Astrocyte (in vitro differentiated cells and primary cell): ENCODE measurements around the gene MYO5A. TPM values are rescaled to one million over a fixed set of nuclear protein-coding genes. Genes with fewer than 3 reads are reported as not detected.

Experiments
- DNase-seq: peaks from one replicate; pipeline ENCODE4 v3.0.0-alpha.2; 2010; ENCODE audit warnings: low read depth
- FAIRE-seq: peaks from 2 replicates; lab custom pipeline; 2011; peaks lifted over from hg19 to GRCh38; lab: Jason Lieb, UNC
- H2AFZ ChIP-seq: 2 replicates; pipeline ENCODE4 v1.6.0; 2012; ENCODE audit warnings: low read depth, low read length, inconsistent platforms
- H3K27ac ChIP-seq: 2 replicates; pipeline ENCODE4 v1.5.1; 2011; ENCODE audit warnings: low read depth, low read length, inconsistent platforms
- H3K27me3 ChIP-seq: 2 replicates; pipeline ENCODE4 v1.6.0; 2011; ENCODE audit warnings: low read length, inconsistent platforms; ENCODE audit not compliant: insufficient read depth
- H3K36me3 ChIP-seq: 2 replicates; pipeline ENCODE4 v1.5.1; 2011; ENCODE audit warnings: low read length, inconsistent platforms; ENCODE audit not compliant: insufficient read depth
- H3K4me1 ChIP-seq: 2 replicates; pipeline ENCODE4 v1.5.1; 2011; ENCODE audit warnings: low read length, inconsistent platforms; ENCODE audit not compliant: insufficient read depth
- H3K4me2 ChIP-seq: 2 replicates; pipeline ENCODE4 v1.6.0; 2012; ENCODE audit warnings: low read length, inconsistent platforms
- H3K4me3 ChIP-seq: 2 replicates; pipeline ENCODE4 v1.5.1; 2011; ENCODE audit warnings: low read depth, mild to moderate bottlenecking, low read length, inconsistent platforms; ENCODE audit not compliant: insufficient read depth
- H3K79me2 ChIP-seq: 2 replicates; pipeline ENCODE4 v1.6.0; 2012; ENCODE audit warnings: mild to moderate bottlenecking, low read length, inconsistent platforms; ENCODE audit not compliant: insufficient read depth
- H3K9ac ChIP-seq: 2 replicates; pipeline ENCODE4 v1.6.0; 2012; ENCODE audit warnings: mild to moderate bottlenecking, low read length, inconsistent platforms
- H3K9me3 ChIP-seq: 2 replicates; pipeline ENCODE4 v1.5.1; 2012; ENCODE audit warnings: low read depth, mild to moderate bottlenecking, low read length, inconsistent platforms; ENCODE audit not compliant: insufficient read depth
- H4K20me1 ChIP-seq: 2 replicates; pipeline ENCODE4 v1.6.0; 2012; ENCODE audit warnings: low read length, inconsistent platforms; ENCODE audit not compliant: insufficient read depth
- H3K27ac Mint-ChIP-seq: one replicate; pipeline ENCODE4 v1.8.0; 2021; ENCODE audit warnings: mild to moderate bottlenecking, mixed read lengths; ENCODE audit not compliant: unreplicated experiment
- H3K27me3 Mint-ChIP-seq: one replicate; pipeline ENCODE4 v1.8.0; 2021; ENCODE audit warnings: low read depth, mixed read lengths; ENCODE audit not compliant: unreplicated experiment
- H3K36me3 Mint-ChIP-seq: one replicate; pipeline ENCODE4 v1.8.0; 2021; ENCODE audit warnings: low read depth, mixed read lengths; ENCODE audit not compliant: unreplicated experiment
- H3K4me1 Mint-ChIP-seq: one replicate; pipeline ENCODE4 v1.8.0; 2021; ENCODE audit warnings: low read depth, mixed read lengths; ENCODE audit not compliant: unreplicated experiment
- H3K4me3 Mint-ChIP-seq: one replicate; pipeline ENCODE4 v1.8.0; 2021; ENCODE audit warnings: mild to moderate bottlenecking, moderate library complexity, mixed read lengths; ENCODE audit not compliant: unreplicated experiment
- H3K9me3 Mint-ChIP-seq: one replicate; pipeline ENCODE4 v1.8.0; 2021; ENCODE audit warnings: mild to moderate bottlenecking, mixed read lengths; ENCODE audit not compliant: unreplicated experiment
- CTCF ChIP-seq: IDR thresholded peaks from 2 replicates; pipeline ENCODE4 v1.5.1; 2011; ENCODE audit warnings: low read depth, mild to moderate bottlenecking, inconsistent platforms, low read length, moderate library complexity; ENCODE audit not compliant: insufficient read depth
- EZH2 ChIP-seq: IDR thresholded peaks from 2 replicates; pipeline ENCODE4 v1.6.1; 2012; ENCODE audit warnings: mild to moderate bottlenecking, low read length, inconsistent platforms; ENCODE audit not compliant: insufficient read depth
- total RNA-seq: library from RNA; stranded (reverse); gene quantifications from 2 replicates; pipeline ENCODE4 v1.2.1, GENCODE V29; 2021

MYO5A gene
- total RNA-seq, 1 donor from 2014 or later: 47.6 TPM

- no peak overlapping the region for H3K27ac ChIP-seq
- no peak overlapping the region for H3K9ac ChIP-seq
- H3K79me2 ChIP-seq: no peaks in the 10 kb centered on the region
- Mint-ChIP-seq H3K4me3 (no peak overlapping the region), H3K36me3 (peaks cover 15% of the 10 kb centered on the region), H3K9me3 (no peaks in the 10 kb centered on the region), H3K27ac (no peak overlapping the region), H3K4me1 (peaks cover 5% of the 10 kb centered on the region), H3K27me3 (no peaks in the 10 kb centered on the region)
- H3K36me3 ChIP-seq: peaks cover 3% of the 10 kb centered on the region
- H2AFZ ChIP-seq: no peak overlapping the region
- H4K20me1 ChIP-seq: no peaks in the 10 kb centered on the region
- H3K4me3 ChIP-seq: no peak overlapping the region
- TF ChIP-seq CTCF: no peak
- no peak for TF ChIP-seq EZH2
- no peak for FAIRE-seq
- H3K9me3 ChIP-seq: no peaks in the 10 kb centered on the region
- no peaks in the 10 kb centered on the region for H3K27me3 ChIP-seq
- H3K4me1 ChIP-seq: no peaks in the 10 kb centered on the region
- H3K4me2 ChIP-seq: no peak overlapping the region
- no peak for DNase-seq
Measured at GRCh38 chr15:52359722-52360121, 169.0 kb downstream of the MYO5A start.

- Histone ChIP-seq H3K79me2 (no peaks in the 10 kb centered on the region), H3K9ac (no peak overlapping the region), H4K20me1 (no peaks in the 10 kb centered on the region), H3K4me1 (no peaks in the 10 kb centered on the region), H3K36me3 (no peaks in the 10 kb centered on the region), H3K9me3 (no peaks in the 10 kb centered on the region), H3K4me2 (no peak overlapping the region), H3K27me3 (no peaks in the 10 kb centered on the region), H3K27ac (no peak overlapping the region), H3K4me3 (no peak overlapping the region), H2AFZ (no peak overlapping the region)
- Mint-ChIP-seq H3K9me3 (no peaks in the 10 kb centered on the region), H3K4me1 (peaks cover 5% of the 10 kb centered on the region), H3K27me3 (no peaks in the 10 kb centered on the region), H3K4me3 (no peak overlapping the region), H3K27ac (no peak overlapping the region), H3K36me3 (peaks cover 14% of the 10 kb centered on the region)
- FAIRE-seq (no peak), DNase-seq (no peak)
- no peak for TF ChIP-seq EZH2
- no peak for TF ChIP-seq CTCF
Measured at GRCh38 chr15:52357949-52358348, 170.7 kb downstream of the MYO5A start.

GRCh38 chr15:52352086-52352485, 176.6 kb downstream of the MYO5A start:
- Histone ChIP-seq H3K36me3 (peaks cover 5% of the 10 kb centered on the region), H3K27ac (no peak overlapping the region), H3K9ac (no peak overlapping the region), H2AFZ (no peak overlapping the region), H3K79me2 (no peaks in the 10 kb centered on the region), H4K20me1 (no peaks in the 10 kb centered on the region), H3K9me3 (no peaks in the 10 kb centered on the region), H3K27me3 (no peaks in the 10 kb centered on the region), H3K4me3 (no peak overlapping the region), H3K4me1 (no peaks in the 10 kb centered on the region), H3K4me2 (no peak overlapping the region)
- no peak overlapping the region for H3K27ac Mint-ChIP-seq
- DNase-seq (no peak), FAIRE-seq (no peak)
- H3K4me1 Mint-ChIP-seq: peaks cover 14% of the 10 kb centered on the region
- no peak overlapping the region for H3K4me3 Mint-ChIP-seq
- no peaks in the 10 kb centered on the region for H3K27me3 Mint-ChIP-seq
- H3K36me3 Mint-ChIP-seq: peaks cover 19% of the 10 kb centered on the region
- TF ChIP-seq CTCF: no peak
- TF ChIP-seq EZH2: no peak
- H3K9me3 Mint-ChIP-seq: no peaks in the 10 kb centered on the region
